CD1c-positive myeloid dendritic cell (primary cell): Measurements from ENCODE around the gene SERF1A.
"Not testable (repeated sequence)": the region's sequence is repeated elsewhere in the genome, so short reads cannot be mapped to it uniquely, and the experiment has no call there.

Experiments
- DNase-seq: peaks from one replicate; pipeline ENCODE4 v3.0.0-alpha.2; 2016; ENCODE audit errors: extremely low spot score

The SERF1A gene

GRCh38 chr5:70900533-70901271 is at the start of gene SERF1A:
SERF1A (plus strand) TSS chr5:70900669; CDS start chr5:70900870, 201 bp downstream.
- DNase-seq: not testable (repeated sequence)

GRCh38 chr5:70866778-70867177 is 33.7 kb upstream of the SERF1A start:
- DNase-seq: not testable (repeated sequence)

- DNase-seq: not testable (repeated sequence)
Measured at GRCh38 chr5:70870626-70871025, 29.8 kb upstream of the SERF1A start.

- not testable (repeated sequence) for DNase-seq
Measured at GRCh38 chr5:70896076-70896475, 4.4 kb upstream of the SERF1A start.

GRCh38 chr5:70901272-70901571 is 753 bp downstream of the SERF1A start:
- DNase-seq: not testable (repeated sequence)

- DNase-seq: not testable (repeated sequence)
Measured at GRCh38 chr5:70906624-70907023, 6.2 kb downstream of the SERF1A start.

- DNase-seq: not testable (repeated sequence)
Measured at GRCh38 chr5:70916829-70917228, 16.4 kb downstream of the SERF1A start.

- DNase-seq: not testable (repeated sequence)
Measured at GRCh38 chr5:70925211-70925562, 24.7 kb downstream of the SERF1A start.

GRCh38 chr5:70931709-70932368 is 31.4 kb downstream of the SERF1A start:
- not testable (repeated sequence) for DNase-seq

GRCh38 chr5:70932560-70932959 is 32.1 kb downstream of the SERF1A start:
- DNase-seq: not testable (repeated sequence)

GRCh38 chr5:70953068-70953467 is 52.6 kb downstream of the SERF1A start:
- DNase-seq: not testable (repeated sequence)
